HCT116 (cell line): ENCODE data around the gene GLT6D1. TPM values are rescaled to one million over a fixed set of nuclear protein-coding genes. Genes with fewer than 3 reads are reported as not detected.

ENCODE experiments used
- ATAC-seq: fragments of 200-7000 bp; cut with Tn5 transposase; 2 replicates; pipeline ENCODE4 v1.9.1; 2020; ENCODE audit warnings: mild to moderate bottlenecking, moderate library complexity
- BruUV-seq: library from RNA; stranded (reverse); fragments of 400-500 nt; replicated peaks from 2 replicates; lab custom pipeline; 2021; lab: Mats Ljungman, UMichigan
- CTCF ChIA-PET: fragments of 300-600 bp; sonication (Branson Sonifier 250); formaldehyde crosslinking; loops from one replicate; lab custom pipeline; 2021; ENCODE audit warnings: antibody characterized with exemption; lab: Charles Lee
- POLR2A ChIA-PET: fragments of 300-600, 350-600 bp; sonication (Branson Sonifier 250); formaldehyde crosslinking; loops from one replicate; lab custom pipeline; 2021; ENCODE audit warnings: antibody characterized with exemption; lab: Charles Lee
- RAD21 ChIA-PET, 2 experiments: fragments of 300-600 bp; sonication (Branson Sonifier 250); formaldehyde crosslinking; loops; one replicate each; lab custom pipeline; 2023; ENCODE audit warnings: low total read pairs in 2 of 2; ENCODE audit not compliant: uncharacterized antibody in 2 of 2, unreplicated experiment in 2 of 2, low non-redundant PET in 1 of 2; lab: Charles Lee
- DNase-seq: peaks from one replicate; pipeline ENCODE4 v3.0.0-alpha.2; 2010; ENCODE audit warnings: low read depth, low spot score
- H2AFZ ChIP-seq: fragments of 200-600 bp; shearing (Covaris generic), sonication (generic); 2 replicates; pipeline ENCODE4 v1.6.1; 2017; ENCODE audit warnings: low read depth, mixed run types, mixed read lengths, antibody characterized with exemption, low read length; ENCODE audit not compliant: poor library complexity, severe bottlenecking
- H3K27ac ChIP-seq: 2 replicates; pipeline ENCODE4 v1.5.1; 2012; ENCODE audit warnings: low read depth, low read length
- H3K27me3 ChIP-seq: fragments of 200-600 bp; sonication (generic); 2 replicates; pipeline ENCODE4 v1.6.1; 2016; ENCODE audit warnings: mixed run types, low read length, mixed read lengths; ENCODE audit not compliant: insufficient read depth
- H3K36me3 ChIP-seq, 2 experiments: fragments of 200-500 bp in 1 of 2; fragments of 200-600 bp in 1 of 2; sonication (Bioruptor generic) in 1 of 2; sonication (generic) in 1 of 2; 2 replicates each; pipeline versions ENCODE4 v1.5.1 to v1.6.1; 2014 to 2016; ENCODE audit warnings: low read length in 2 of 2, inconsistent platforms in 1 of 2, mixed read lengths in 1 of 2, mixed run types in 1 of 2; ENCODE audit not compliant: insufficient read depth in 2 of 2, control insufficient read depth in 1 of 2
- H3K4me1 ChIP-seq, 2 experiments: fragments of 200-600 bp in 1 of 2; sonication (generic) in 1 of 2; 2 replicates each; pipeline versions ENCODE4 v1.5.1 to v1.6.1; 2012 to 2017; ENCODE audit warnings: low read length in 2 of 2, inconsistent platforms in 1 of 2, mild to moderate bottlenecking in 1 of 2, mixed read lengths in 1 of 2, mixed run types in 1 of 2, moderate library complexity in 1 of 2; ENCODE audit not compliant: insufficient read depth in 2 of 2, control insufficient read depth in 1 of 2
- H3K4me2 ChIP-seq: fragments of 200-600 bp; sonication (generic); 2 replicates; pipeline ENCODE4 v1.6.1; 2017; ENCODE audit warnings: mixed run types, low read length, mixed read lengths
- H3K4me3 ChIP-seq, 2 experiments: fragments of 200-600 bp in 1 of 2; sonication (generic) in 1 of 2; replicated peaks in 1 of 2; 2 replicates each; pipeline ENCODE4 v1.5.1; 2011 to 2016; ENCODE audit warnings: low read length in 2 of 2, control low read depth in 1 of 2, low read depth in 1 of 2, mild to moderate bottlenecking in 1 of 2, mixed read lengths in 1 of 2, mixed run types in 1 of 2
- H3K79me2 ChIP-seq: fragments of 200-600 bp; sonication (generic); 2 replicates; pipeline ENCODE4 v1.6.1; 2017; ENCODE audit warnings: mild to moderate bottlenecking, mixed run types, low read length, moderate library complexity, mixed read lengths; ENCODE audit not compliant: insufficient read depth
- H3K9ac ChIP-seq: fragments of 200-600 bp; sonication (generic); 2 replicates; pipeline ENCODE4 v1.6.1; 2016; ENCODE audit warnings: low read length, mixed read lengths
- H3K9me2 ChIP-seq: fragments of 200-600 bp; sonication (generic), shearing (Covaris generic); 2 replicates; pipeline ENCODE4 v1.6.1; 2017; ENCODE audit warnings: mixed run types, mild to moderate bottlenecking, moderate library complexity; ENCODE audit not compliant: insufficient read depth
- H3K9me3 ChIP-seq, 2 experiments: fragments of 200-500 bp in 1 of 2; fragments of 200-600 bp in 1 of 2; sonication (Bioruptor generic) in 1 of 2; sonication (generic) in 1 of 2; 2 replicates each; pipeline ENCODE4 v1.6.1; 2014 to 2017; ENCODE audit warnings: low read length in 2 of 2, mixed read lengths in 2 of 2, inconsistent platforms in 1 of 2, low read depth in 1 of 2, mild to moderate bottlenecking in 1 of 2, mixed run types in 1 of 2, moderate library complexity in 1 of 2; ENCODE audit not compliant: control insufficient read depth in 1 of 2, insufficient read depth in 1 of 2
- H4K20me1 ChIP-seq: fragments of 200-600 bp; sonication (generic), shearing (Covaris generic); 2 replicates; pipeline ENCODE4 v1.6.1; 2017; ENCODE audit warnings: mixed run types, mild to moderate bottlenecking, moderate library complexity; ENCODE audit not compliant: insufficient read depth
- CEBPB ChIP-seq: IDR thresholded peaks from 2 replicates; pipeline ENCODE4 v1.6.1; 2012; ENCODE audit warnings: low read depth
- ELF1 ChIP-seq: IDR thresholded peaks from 2 replicates; pipeline ENCODE4 v1.6.1; 2012; ENCODE audit warnings: low read depth, borderline replicate concordance
- EZH2phosphoT487 ChIP-seq: fragments of 200-600 bp; IDR thresholded peaks from 2 replicates; pipeline ENCODE4 v1.6.1; 2018; ENCODE audit warnings: antibody characterized with exemption, borderline replicate concordance
- JUND ChIP-seq: IDR thresholded peaks from 2 replicates; pipeline ENCODE4 v1.6.1; 2012
- POLR2AphosphoS5 ChIP-seq: IDR thresholded peaks from 2 replicates; pipeline ENCODE4 v1.6.1; 2011; ENCODE audit warnings: mild to moderate bottlenecking, low read depth, low read length, moderate library complexity
- SP1 ChIP-seq: IDR thresholded peaks from 2 replicates; pipeline ENCODE4 v1.6.1; 2012; ENCODE audit warnings: low read depth
- TCF7L2 ChIP-seq: IDR thresholded peaks from 2 replicates; pipeline ENCODE4 v1.7.0; 2011; ENCODE audit warnings: borderline replicate concordance, inconsistent platforms; ENCODE audit not compliant: insufficient read depth, insufficient read length; ENCODE audit errors: extremely low read depth
- YY1 ChIP-seq: IDR thresholded peaks from 2 replicates; pipeline ENCODE4 v1.6.1; 2011; ENCODE audit warnings: low read length, low read depth, moderate library complexity, mild to moderate bottlenecking; ENCODE audit not compliant: insufficient replicate concordance; ENCODE audit errors: extremely low read depth
- intact Hi-C: fragments of 100-400 bp; cut with micrococcal nuclease; formaldehyde crosslinking; loops from 2 replicates; pipeline ENCODE4 v1.10.0; 2022
- total RNA-seq: library from RNA; stranded (reverse); gene quantifications from one replicate; pipeline ENCODE4 v1.2.1, GENCODE V29; 2021; ENCODE audit not compliant: unreplicated experiment
- TF ChIP-seq, protein P1 (sequence below): IDR thresholded peaks from 2 replicates; pipeline ENCODE4 v1.6.1; 2011; ENCODE audit warnings: mild to moderate bottlenecking, low read length, moderate library complexity; ENCODE audit not compliant: insufficient replicate concordance; ENCODE audit errors: extremely low read depth

GLT6D1 gene
- total RNA-seq, 1 experiment from 2014 or later = not detected

DNA sequence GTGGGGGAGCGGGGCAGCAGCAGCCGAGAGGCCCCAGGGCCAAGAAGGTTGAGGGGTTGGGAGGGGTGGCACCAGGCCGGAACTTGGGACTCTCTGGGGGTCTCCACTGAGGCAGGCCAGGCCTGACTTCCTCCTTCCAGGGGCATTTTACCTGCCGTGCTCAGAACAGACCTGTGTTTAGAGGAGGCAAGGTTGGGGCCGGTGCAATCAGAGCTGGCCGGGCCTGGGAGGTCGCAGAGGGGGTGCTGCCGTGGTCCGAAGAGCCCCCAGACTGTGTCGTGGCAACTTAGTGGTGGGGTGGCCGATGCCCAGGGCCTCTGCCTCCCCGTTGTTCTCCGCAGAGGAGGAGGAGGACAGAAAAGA is 21.8 kb downstream of the GLT6D1 start:
- H3K27ac ChIP-seq = no peak overlapping the region
- H3K27me3 ChIP-seq = no peaks in the 10 kb centered on the region
- no peaks in the 10 kb centered on the region for H3K9me2 ChIP-seq
- no peaks in the 10 kb centered on the region for H3K36me3 ChIP-seq
- DNase-seq (no peak), ATAC-seq (no peak)
- intact Hi-C loops = no loop called here
- POLR2A ChIA-PET = no interaction called here
- H3K4me3 ChIP-seq = no peak overlapping the region
- BruUV-seq = no TSS peak
- H3K4me1 ChIP-seq = no peaks in the 10 kb centered on the region
- H2AFZ ChIP-seq = no peak overlapping the region
- H4K20me1 ChIP-seq = no peaks in the 10 kb centered on the region
- no peaks in the 10 kb centered on the region for H3K9me3 ChIP-seq
- no peak overlapping the region for H3K9ac ChIP-seq
- H3K79me2 ChIP-seq = no peaks in the 10 kb centered on the region
- H3K4me2 ChIP-seq = no peak overlapping the region
- no peak for TF ChIP-seq ELF1
- TF ChIP-seq JUND = no peak
- no peak for TF ChIP-seq TCF7L2
- no peak for TF ChIP-seq POLR2AphosphoS5
- TF ChIP-seq, protein P1, sequence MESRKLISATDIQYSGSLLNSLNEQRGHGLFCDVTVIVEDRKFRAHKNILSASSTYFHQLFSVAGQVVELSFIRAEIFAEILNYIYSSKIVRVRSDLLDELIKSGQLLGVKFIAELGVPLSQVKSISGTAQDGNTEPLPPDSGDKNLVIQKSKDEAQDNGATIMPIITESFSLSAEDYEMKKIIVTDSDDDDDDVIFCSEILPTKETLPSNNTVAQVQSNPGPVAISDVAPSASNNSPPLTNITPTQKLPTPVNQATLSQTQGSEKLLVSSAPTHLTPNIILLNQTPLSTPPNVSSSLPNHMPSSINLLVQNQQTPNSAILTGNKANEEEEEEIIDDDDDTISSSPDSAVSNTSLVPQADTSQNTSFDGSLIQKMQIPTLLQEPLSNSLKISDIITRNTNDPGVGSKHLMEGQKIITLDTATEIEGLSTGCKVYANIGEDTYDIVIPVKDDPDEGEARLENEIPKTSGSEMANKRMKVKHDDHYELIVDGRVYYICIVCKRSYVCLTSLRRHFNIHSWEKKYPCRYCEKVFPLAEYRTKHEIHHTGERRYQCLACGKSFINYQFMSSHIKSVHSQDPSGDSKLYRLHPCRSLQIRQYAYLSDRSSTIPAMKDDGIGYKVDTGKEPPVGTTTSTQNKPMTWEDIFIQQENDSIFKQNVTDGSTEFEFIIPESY = no peak
- TF ChIP-seq YY1 = no peak
- TF ChIP-seq CEBPB = no peak
- no peak for TF ChIP-seq EZH2phosphoT487
- no peak for TF ChIP-seq SP1
- RAD21 ChIA-PET = no interaction called here
- CTCF ChIA-PET = no interaction called here
